Left lung (tissue), 10 donors: ENCODE results near the gene RPTOR. TPM values are rescaled to one million over a fixed set of nuclear protein-coding genes. Genes with fewer than 3 reads are reported as not detected.

ENCODE experiments used
- ATAC-seq: fragments of 200-7000 bp; cut with Tn5 transposase; one replicate; pipeline ENCODE4 v1.9.1; 2020; ENCODE audit warnings: moderate library complexity
- DNase-seq, 4 donors: peaks; one replicate each; pipeline ENCODE4 v3.0.0-alpha.2; 2013 to 2020
- H3K27ac ChIP-seq, 2 donors: fragments of 200-600 bp; sonication (generic) in 1 of 2; one replicate each; pipeline versions ENCODE4 v1.5.0 to v1.8.0; 2020 to 2021
- H3K27me3 ChIP-seq, 2 donors: fragments of 200-600 bp; sonication (generic) in 1 of 2; one replicate each; pipeline versions ENCODE4 v1.5.0 to v1.8.0; 2020 to 2021
- H3K36me3 ChIP-seq, 2 donors: fragments of 200-600 bp; sonication (generic) in 1 of 2; one replicate each; pipeline versions ENCODE4 v1.5.0 to v1.8.0; 2020 to 2021
- H3K4me1 ChIP-seq, 2 donors: fragments of 200-600 bp; one replicate each; pipeline ENCODE4 v1.8.0; 2021
- H3K4me3 ChIP-seq, 2 donors: fragments of 200-600 bp; sonication (generic) in 1 of 2; one replicate each; pipeline versions ENCODE4 v1.5.0 to v1.8.0; 2020 to 2021; ENCODE audit warnings: mild to moderate bottlenecking in 1 of 2
- H3K9me3 ChIP-seq, 2 donors: fragments of 200-600 bp; sonication (generic) in 1 of 2; one replicate each; pipeline versions ENCODE4 v1.5.0 to v1.8.0; 2020 to 2021
- CTCF ChIP-seq, 2 donors: fragments of 200-600 bp; sonication (generic) in 1 of 2; IDR thresholded peaks; one replicate each; pipeline versions ENCODE4 v1.5.0 to v1.8.0; 2021; ENCODE audit warnings: antibody characterized with exemption in 2 of 2
- intact Hi-C, 2 donors: fragments of 100-400 bp; cut with DNase I; formaldehyde crosslinking; loops; one replicate each; pipeline versions ENCODE4 v1.11.2 to v1.14.2; 2022
- polyA plus RNA-seq, 6 donors: library from polyadenylated mRNA; unstranded; fragments of 120-200 nt; gene quantifications; one replicate each; pipeline ENCODE4 v1.2.1, GENCODE V29; 2013; ENCODE audit not compliant: insufficient read length in 6 of 6
- total RNA-seq, 2 donors: library from RNA; stranded (reverse); fragmentation: NEBNext Ultra II Directional; extraction: Animal tissue kit (Norgen Biotek cat#: 25700); gene quantifications; one replicate each; pipeline ENCODE4 v1.2.1, GENCODE V29; 2021
- donor health status: DM: no; HTN: yes; CAD: no.
- donor health status: DM: no; HTN: no; CAD: no.

Gene RPTOR
- total and polyA plus RNA-seq, 8 donors = 14.2 to 39.2 (median 20.7) TPM

GRCh38 chr17:80656590-80656989, 112.0 kb downstream of the RPTOR start:
- intact Hi-C loops = no loop called here
- Histone ChIP-seq H3K27ac (no peak overlapping the region), H3K4me3 (no peak overlapping the region), H3K9me3 (peaks cover 8 to 9% of the 10 kb centered on the region in 2 donors), H3K36me3 (no peaks in the 10 kb centered on the region), H3K27me3 (no peaks in the 10 kb centered on the region), H3K4me1 (no peaks in the 10 kb centered on the region)
- DNase-seq (no peak), ATAC-seq (no peak)
- TF ChIP-seq CTCF (IDR thresholded peaks at IDR 0.05) = no peak

GRCh38 chr17:80657561-80657960, 112.9 kb downstream of the RPTOR start:
- Histone ChIP-seq H3K4me3 (no peak overlapping the region), H3K27me3 (no peaks in the 10 kb centered on the region), H3K27ac (no peak overlapping the region), H3K4me1 (no peaks in the 10 kb centered on the region), H3K36me3 (no peaks in the 10 kb centered on the region), H3K9me3 (peaks cover 8 to 9% of the 10 kb centered on the region in 2 donors)
- ATAC-seq = no peak
- intact Hi-C loops = no loop called here
- DNase-seq = no peak
- no peak for TF ChIP-seq CTCF (IDR thresholded peaks at IDR 0.05)

- no peak for TF ChIP-seq CTCF (IDR thresholded peaks at IDR 0.05)
- DNase-seq (no peak), ATAC-seq (no peak)
- peaks cover 8 to 9% of the 10 kb centered on the region in 2 donors for H3K9me3 ChIP-seq
- no peaks in the 10 kb centered on the region for H3K27me3 ChIP-seq
- intact Hi-C loops = no loop called here
- H3K4me3 ChIP-seq = no peak overlapping the region
- no peaks in the 10 kb centered on the region for H3K36me3 ChIP-seq
- H3K4me1 ChIP-seq = peaks cover 0 to 5% of the 10 kb centered on the region in 2 donors
- no peak overlapping the region for H3K27ac ChIP-seq
These were observed 114.2 kb downstream of the RPTOR start for GRCh38 chr17:80658821-80659220.

GRCh38 chr17:80659651-80660050, 115.0 kb downstream of the RPTOR start:
- TF ChIP-seq CTCF (IDR thresholded peaks at IDR 0.05) = no peak
- DNase-seq (no peak), ATAC-seq (no peak)
- peaks cover 8 to 9% of the 10 kb centered on the region in 2 donors for H3K9me3 ChIP-seq
- no peaks in the 10 kb centered on the region for H3K36me3 ChIP-seq
- peaks cover 6 to 13% of the 10 kb centered on the region in 2 donors for H3K4me1 ChIP-seq
- H3K27me3 ChIP-seq = no peaks in the 10 kb centered on the region
- intact Hi-C loops = no loop called here
- no peak overlapping the region for H3K4me3 ChIP-seq
- no peak overlapping the region for H3K27ac ChIP-seq

GRCh38 chr17:80660527-80661198, 116.0 kb downstream of the RPTOR start:
- no peak for DNase-seq
- Histone ChIP-seq H3K27ac (no peak overlapping the region), H3K4me3 (no peak overlapping the region), H3K27me3 (no peaks in the 10 kb centered on the region), H3K4me1 (peaks cover 8 to 18% of the 10 kb centered on the region in 2 donors), H3K36me3 (no peaks in the 10 kb centered on the region), H3K9me3 (peaks cover 8 to 9% of the 10 kb centered on the region in 2 donors)
- intact Hi-C loops = no loop called here
- no peak for TF ChIP-seq CTCF (IDR thresholded peaks at IDR 0.05)
- ATAC-seq = no peak
